ENCODE measurements around the gene PDE8A. TPM values are rescaled to one million over a fixed set of nuclear protein-coding genes. Genes with fewer than 3 reads are reported as not detected.

PDE8A gene
- total and polyA plus RNA-seq, 2 of the 4 experiments (the other 2 are of a cell fraction): 32.4 to 35.9 TPM

- no peak overlapping the region for H2AK5ac ChIP-seq (ENCODE audit: low read depth, low read length)
- no peak for ATAC-seq (ENCODE audit: low read depth)
- no peak overlapping the region for H3K56ac ChIP-seq (ENCODE audit: extremely low read depth, insufficient read depth, low read length)
- no peaks in the 10 kb centered on the region for H3K27me3 ChIP-seq (ENCODE audit: control insufficient read depth, insufficient read depth, low read length)
- 0 out of 4 replicates have a peak overlapping the region, but pooled peaks of 1 of the 2 experiments have one; percentile 40 for H4K8ac ChIP-seq (ENCODE audit: low read depth in 2 of 2, low read length in 2 of 2)
- H2BK5ac ChIP-seq (ENCODE audit: low read depth, low read length, poor library complexity, severe bottlenecking): no peak overlapping the region
- BruUV-seq (replicated peaks): no TSS peak
- intact Hi-C loops (cut with micrococcal nuclease): no loop called here
- H4K5ac ChIP-seq (ENCODE audit: low read depth, low read length): no peak overlapping the region
- no peak overlapping the region for H2AK9ac ChIP-seq (replicated peaks; ENCODE audit: low read depth, low read length, poor library complexity)
- no peaks in the 10 kb centered on the region for H4K20me1 ChIP-seq (ENCODE audit: insufficient read depth, low read length)
- H3K18ac ChIP-seq (ENCODE audit: low read depth, low read length): no peak overlapping the region
- H2BK15ac ChIP-seq (ENCODE audit: low read depth, low read length): no peak overlapping the region; the same call in 2 of the 3 replicates
- no peaks in the 10 kb centered on the region for H3K36me3 ChIP-seq (ENCODE audit: control insufficient read depth, insufficient read depth, low read length)
- CTCF ChIA-PET: interaction anchor here (1.0 to 1.8 kb wide), 2 partner anchors 75 to 91 kb away, joined by 5 read pairs; no protein-coding TSS in a partner anchor
- H2BK20ac ChIP-seq (ENCODE audit: low read depth, low read length): peak overlapping the region; percentile 70; the same call in 1 of the 2 replicates
- H3K9ac ChIP-seq (ENCODE audit: low read depth, low read length): no peak overlapping the region
- H2BK120ac ChIP-seq (ENCODE audit: low read depth, low read length): peak overlapping the region; percentile 62; the same call in 1 of the 2 replicates
- H3K4me2 ChIP-seq (ENCODE audit: low read depth, low read length): no peak overlapping the region
- H3K9me1 ChIP-seq (ENCODE audit: insufficient read depth, low read length): peaks cover 7% of the 10 kb centered on the region
- H3K27ac ChIP-seq (ENCODE audit: insufficient read depth, low read length): no peak overlapping the region
- H3K23ac ChIP-seq (ENCODE audit: low read depth, low read length): no peak overlapping the region
- no peak overlapping the region for H3K4me3 ChIP-seq (ENCODE audit: insufficient read depth, low read depth, low read length)
- peak; percentile 57 for DNase-seq
- no peaks in the 10 kb centered on the region for H3K9me3 ChIP-seq (ENCODE audit: control insufficient read depth, insufficient read depth, low read length)
- peaks cover 0 to 8% of the 10 kb centered on the region in 2 experiments; a peak in 1 of 4 replicates for H3K79me1 ChIP-seq (ENCODE audit: low read depth in 1 of 2, low read length in 2 of 2)
- H2AFZ ChIP-seq (replicated peaks; ENCODE audit: low read length, poor library complexity): no peak overlapping the region
- 80% methylated on average over 1 of the region's 4 CpGs; no CpG with 5 or more reads in 1 of the 2 experiments for WGBS, 2 experiments (ENCODE audit: extremely low coverage in 2 of 2, insufficient read length in 1 of 2)
- TF ChIP-seq RAD21 (IDR thresholded peaks at IDR 0.05; ENCODE audit: low read length): no peak
- TF ChIP-seq USF2 (IDR thresholded peaks at IDR 0.05; ENCODE audit: low read depth, low read length): no peak
- TF ChIP-seq ELK1 (IDR thresholded peaks at IDR 0.05; ENCODE audit: borderline replicate concordance, low read depth, low read length): no peak
- TF ChIP-seq POLR2A (IDR thresholded peaks at IDR 0.05; ENCODE audit: low read depth, low read length): no peak
- TF ChIP-seq FOS (IDR thresholded peaks at IDR 0.05; ENCODE audit: low read depth, low read length): no peak
- TF ChIP-seq MAFK (IDR thresholded peaks at IDR 0.05; ENCODE audit: low read depth, low read length): no peak
- no peak for TF ChIP-seq NFE2L2 (IDR thresholded peaks at IDR 0.05; ENCODE audit: low read depth, low read length)
- TF ChIP-seq SMC3 (IDR thresholded peaks at IDR 0.05; ENCODE audit: low read depth, low read length): no peak
- dilution Hi-C loops (cut with HindIII; ENCODE audit: low sequenced_read_pairs, unreplicated experiment): loop anchor here (10.0 kb wide), 1 partner anchor 92 kb away; no protein-coding TSS in a partner anchor
- in situ Hi-C loops (cut with MboI; ENCODE audit: low sequenced_read_pairs): loop anchor here (25.0 kb wide), 1 partner anchor 334 kb away; no protein-coding TSS in a partner anchor
- H3K4ac ChIP-seq (ENCODE audit: low read depth, low read length): no peak overlapping the region
- no peak overlapping the region for H4K91ac ChIP-seq (ENCODE audit: insufficient read depth, low read depth, low read length)
- POLR2A ChIA-PET (ENCODE audit: unreplicated experiment): no interaction called here
- peaks cover 10% of the 10 kb centered on the region for H3K4me1 ChIP-seq (ENCODE audit: control insufficient read depth, insufficient read depth, low read length)
- H3K14ac ChIP-seq (replicated peaks; ENCODE audit: low read depth, low read length): peak overlapping the region; percentile 33; the same call in 1 of the 2 replicates
Measured at GRCh38 chr15:84953136-84953535, 28.5 kb upstream of the PDE8A start.
